MM.1S (cell line): ENCODE measurements around the gene UACA.

Source experiments
- CTCF ChIP-seq: fragments of 300-600 bp; sonication (generic); IDR thresholded peaks from 2 replicates; pipeline ENCODE4 v1.5.1; 2016; ENCODE audit warnings: antibody characterized with exemption, low read length, mixed read lengths
- EZH2 ChIP-seq: fragments of 300-600 bp; sonication (generic); optimal IDR thresholded peaks from 2 replicates; pipeline ENCODE3; 2017; ENCODE audit warnings: low read depth, mild to moderate bottlenecking, antibody characterized with exemption, low read length, mixed read lengths
- EZH2phosphoT487 ChIP-seq: fragments of 300-600 bp; sonication (generic); IDR thresholded peaks from 2 replicates; pipeline ENCODE4 v1.6.1; 2018; ENCODE audit warnings: antibody characterized with exemption, low read length

GRCh38 chr15:70768257-70768883 lies 5.0 kb upstream of the UACA start:
- TF ChIP-seq CTCF (no peak), EZH2 (no peak), EZH2phosphoT487 (no peak)
